Caco-2 (cell line): ENCODE results near the gene TLR8. TPM values are rescaled to one million over a fixed set of nuclear protein-coding genes. Genes with fewer than 3 reads are reported as not detected.

ENCODE experiments used
- BruUV-seq: library from RNA; stranded (reverse); fragments of 400-500 nt; replicated peaks from 2 replicates; lab custom pipeline; 2021; lab: Mats Ljungman, UMichigan
- CTCF ChIA-PET: fragments of 300-600 bp; sonication (Branson Sonifier 250); formaldehyde crosslinking; loops from one replicate; lab custom pipeline; 2022; ENCODE audit warnings: antibody characterized with exemption; lab: Charles Lee
- POLR2A ChIA-PET: fragments of 300-600 bp; sonication (Branson Sonifier 250); formaldehyde crosslinking; loops from one replicate; lab custom pipeline; 2022; ENCODE audit warnings: antibody characterized with exemption; lab: Charles Lee
- DNase-seq, 2 experiments: peaks; one replicate each; pipeline versions ENCODE4 v3.0.0 to v3.0.0-alpha.2; 2020 to 2022
- H3K27me3 ChIP-seq: replicated peaks from 2 replicates; pipeline ENCODE4 v1.6.0; 2011; ENCODE audit warnings: low read length; ENCODE audit not compliant: control insufficient read depth, insufficient read depth
- H3K36me3 ChIP-seq: 2 replicates; pipeline ENCODE4 v1.5.1; 2011; ENCODE audit warnings: low read length; ENCODE audit not compliant: control insufficient read depth, insufficient read depth
- H3K4me1 ChIP-seq: fragments of 250-450 bp; sonication (Bioruptor Pico); 2 replicates; pipeline ENCODE4 v1.5.1; 2020; ENCODE audit warnings: mild to moderate bottlenecking
- H3K4me3 ChIP-seq: 2 replicates; pipeline ENCODE4 v1.5.1; 2011; ENCODE audit warnings: low read depth, mild to moderate bottlenecking, control low read depth, low read length
- H3K9me3 ChIP-seq: fragments of 250-450 bp; sonication (Bioruptor Pico); 2 replicates; pipeline ENCODE4 v1.5.1; 2020; ENCODE audit warnings: mild to moderate bottlenecking, moderate library complexity
- H3K27ac Mint-ChIP-seq: one replicate; pipeline ENCODE4 v1.8.0; 2022; ENCODE audit warnings: mixed read lengths; ENCODE audit not compliant: unreplicated experiment
- H3K27me3 Mint-ChIP-seq: one replicate; pipeline ENCODE4 v1.8.0; 2022; ENCODE audit warnings: mixed read lengths; ENCODE audit not compliant: insufficient read depth, unreplicated experiment
- H3K36me3 Mint-ChIP-seq: one replicate; pipeline ENCODE4 v1.8.0; 2022; ENCODE audit warnings: mild to moderate bottlenecking, mixed read lengths; ENCODE audit not compliant: insufficient read depth, unreplicated experiment
- H3K4me1 Mint-ChIP-seq: one replicate; pipeline ENCODE4 v1.8.0; 2022; ENCODE audit warnings: low read depth, mixed read lengths; ENCODE audit not compliant: unreplicated experiment
- H3K4me3 Mint-ChIP-seq: one replicate; pipeline ENCODE4 v1.8.0; 2022; ENCODE audit warnings: mild to moderate bottlenecking, moderate library complexity, mixed read lengths; ENCODE audit not compliant: unreplicated experiment
- H3K9me3 Mint-ChIP-seq: one replicate; pipeline ENCODE4 v1.8.0; 2022; ENCODE audit warnings: mixed read lengths; ENCODE audit not compliant: unreplicated experiment
- intact Hi-C: fragments of 100-400 bp; cut with micrococcal nuclease; formaldehyde crosslinking; loops from one replicate; pipeline ENCODE4 v1.10.0; 2022; ENCODE audit not compliant: unreplicated experiment
- total RNA-seq: library from RNA; stranded (reverse); gene quantifications from 2 replicates; pipeline ENCODE4 v1.2.3, GENCODE V29; 2022
- TF ChIP-seq, protein P1 (sequence below), 2 experiments: fragments of 200-600 bp in 1 of 2; IDR thresholded peaks; 1 replicate in 1 of 2; 2 replicates in 1 of 2; pipeline versions ENCODE4 v1.5.1 to v1.8.0; 2011 to 2022; ENCODE audit warnings: antibody characterized with exemption in 1 of 2, control low read depth in 1 of 2, inconsistent platforms in 1 of 2, low read depth in 1 of 2, low read length in 1 of 2, mild to moderate bottlenecking in 1 of 2, moderate library complexity in 1 of 2; ENCODE audit not compliant: insufficient read depth in 1 of 2, severe bottlenecking in 1 of 2, unreplicated experiment in 1 of 2

The TLR8 gene
- total RNA-seq, 1 experiment from 2014 or later: not detected

DNA sequence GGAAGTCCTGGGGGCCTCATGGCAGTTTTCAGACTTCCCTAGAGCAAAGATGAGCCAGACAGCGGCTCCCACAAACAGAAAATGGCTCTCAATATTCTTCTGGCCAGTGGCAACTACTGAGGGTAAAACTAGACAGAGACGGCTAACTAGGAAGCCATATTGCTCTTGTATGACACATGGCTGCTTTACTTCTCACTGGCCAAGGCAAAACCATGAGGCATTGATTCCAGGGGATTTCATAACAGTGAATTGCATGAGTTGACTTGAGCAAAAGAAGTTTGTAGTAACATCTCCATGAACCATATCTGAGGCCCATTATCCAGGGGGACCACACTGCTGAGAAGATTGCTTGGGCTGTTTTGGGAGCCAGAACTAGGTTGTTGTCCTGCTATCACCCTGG is 13.7 kb upstream of the TLR8 start:
- Mint-ChIP-seq H3K9me3 (no peaks in the 10 kb centered on the region), H3K4me3 (no peak overlapping the region), H3K36me3 (no peaks in the 10 kb centered on the region), H3K27me3 (no peaks in the 10 kb centered on the region), H3K4me1 (no peaks in the 10 kb centered on the region), H3K27ac (no peak overlapping the region)
- no peaks in the 10 kb centered on the region for H3K9me3 ChIP-seq
- no peaks in the 10 kb centered on the region for H3K27me3 ChIP-seq
- no TSS peak for BruUV-seq
- TF ChIP-seq, protein P1, sequence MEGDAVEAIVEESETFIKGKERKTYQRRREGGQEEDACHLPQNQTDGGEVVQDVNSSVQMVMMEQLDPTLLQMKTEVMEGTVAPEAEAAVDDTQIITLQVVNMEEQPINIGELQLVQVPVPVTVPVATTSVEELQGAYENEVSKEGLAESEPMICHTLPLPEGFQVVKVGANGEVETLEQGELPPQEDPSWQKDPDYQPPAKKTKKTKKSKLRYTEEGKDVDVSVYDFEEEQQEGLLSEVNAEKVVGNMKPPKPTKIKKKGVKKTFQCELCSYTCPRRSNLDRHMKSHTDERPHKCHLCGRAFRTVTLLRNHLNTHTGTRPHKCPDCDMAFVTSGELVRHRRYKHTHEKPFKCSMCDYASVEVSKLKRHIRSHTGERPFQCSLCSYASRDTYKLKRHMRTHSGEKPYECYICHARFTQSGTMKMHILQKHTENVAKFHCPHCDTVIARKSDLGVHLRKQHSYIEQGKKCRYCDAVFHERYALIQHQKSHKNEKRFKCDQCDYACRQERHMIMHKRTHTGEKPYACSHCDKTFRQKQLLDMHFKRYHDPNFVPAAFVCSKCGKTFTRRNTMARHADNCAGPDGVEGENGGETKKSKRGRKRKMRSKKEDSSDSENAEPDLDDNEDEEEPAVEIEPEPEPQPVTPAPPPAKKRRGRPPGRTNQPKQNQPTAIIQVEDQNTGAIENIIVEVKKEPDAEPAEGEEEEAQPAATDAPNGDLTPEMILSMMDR (IDR thresholded peaks at IDR 0.05; ENCODE audit: insufficient read depth in 1 of 2, low read depth in 1 of 2, low read length in 1 of 2, severe bottlenecking in 1 of 2, unreplicated experiment in 1 of 2): no peak
- DNase-seq: no peak
- intact Hi-C loops: no loop called here
- H3K4me1 ChIP-seq: no peaks in the 10 kb centered on the region
- H3K4me3 ChIP-seq: no peak overlapping the region
- H3K36me3 ChIP-seq: no peaks in the 10 kb centered on the region
- ChIA-PET CTCF (interaction anchor here (0.6 kb wide), 1 partner anchor 41 kb away, joined by 3 read pairs; no protein-coding TSS in a partner anchor), POLR2A (no interaction called here)

GRCh38 chrX:12894074-12895030 is 12.1 kb upstream of the TLR8 start:
- intact Hi-C loops: loop anchor here (1.0 kb wide), 2 partner anchors 69 to 80 kb away; no protein-coding TSS in a partner anchor
- no peak overlapping the region for H3K4me3 ChIP-seq
- Mint-ChIP-seq H3K4me3 (no peak overlapping the region), H3K27ac (no peak overlapping the region), H3K27me3 (no peaks in the 10 kb centered on the region), H3K4me1 (no peaks in the 10 kb centered on the region), H3K36me3 (no peaks in the 10 kb centered on the region), H3K9me3 (no peaks in the 10 kb centered on the region)
- no peaks in the 10 kb centered on the region for H3K27me3 ChIP-seq
- H3K9me3 ChIP-seq: no peaks in the 10 kb centered on the region
- ChIA-PET POLR2A (no interaction called here), CTCF (interaction anchor here (1.3 kb wide), 1 partner anchor 80 kb away, joined by 5 read pairs; no protein-coding TSS in a partner anchor)
- DNase-seq: peak; percentile 32 to 44
- no TSS peak for BruUV-seq
- no peaks in the 10 kb centered on the region for H3K4me1 ChIP-seq
- no peaks in the 10 kb centered on the region for H3K36me3 ChIP-seq
- TF ChIP-seq, protein P1 (IDR thresholded peaks at IDR 0.05; ENCODE audit: insufficient read depth in 1 of 2, low read depth in 1 of 2, low read length in 1 of 2, severe bottlenecking in 1 of 2, unreplicated experiment in 1 of 2): peak; percentile 58 to 78

DNA sequence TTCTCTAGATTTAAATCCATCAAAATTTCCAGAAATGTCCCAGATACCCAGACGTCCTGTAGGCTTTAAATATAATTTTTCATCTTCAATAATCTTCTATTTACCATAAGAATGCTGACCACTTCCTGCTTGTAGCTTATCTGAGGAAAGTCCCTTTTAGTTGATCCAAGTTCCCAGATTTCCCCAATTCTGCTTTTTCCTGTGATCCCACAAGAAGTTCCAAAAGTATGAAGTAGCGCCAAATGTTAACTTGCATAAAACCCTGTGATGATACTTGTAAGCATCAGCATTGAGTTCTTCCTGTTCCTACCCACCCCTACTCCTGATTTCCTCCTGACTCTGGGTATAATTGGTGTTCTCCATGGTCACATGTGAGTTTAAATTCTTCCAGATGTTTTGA is 10.6 kb upstream of the TLR8 start:
- Mint-ChIP-seq H3K9me3 (no peaks in the 10 kb centered on the region), H3K4me3 (no peak overlapping the region), H3K36me3 (no peaks in the 10 kb centered on the region), H3K4me1 (no peaks in the 10 kb centered on the region), H3K27me3 (no peaks in the 10 kb centered on the region), H3K27ac (no peak overlapping the region)
- H3K27me3 ChIP-seq: no peaks in the 10 kb centered on the region
- no TSS peak for BruUV-seq
- no peaks in the 10 kb centered on the region for H3K36me3 ChIP-seq
- intact Hi-C loops: no loop called here
- no peaks in the 10 kb centered on the region for H3K9me3 ChIP-seq
- TF ChIP-seq, protein P1 (IDR thresholded peaks at IDR 0.05; ENCODE audit: insufficient read depth in 1 of 2, low read depth in 1 of 2, low read length in 1 of 2, severe bottlenecking in 1 of 2, unreplicated experiment in 1 of 2): no peak
- DNase-seq: no peak
- ChIA-PET POLR2A (no interaction called here), CTCF (interaction anchor here (2.2 kb wide), 1 partner anchor 82 kb away, joined by 7 read pairs; no protein-coding TSS in a partner anchor)
- no peak overlapping the region for H3K4me3 ChIP-seq
- no peaks in the 10 kb centered on the region for H3K4me1 ChIP-seq
